ENCODE results near the gene INPP5J.

GRCh38 chr22:31077681-31078080 is 45.1 kb upstream of the INPP5J start:
- TF ChIP-seq POLR2A (IDR thresholded peaks at IDR 0.05; ENCODE audit: low read length) (no peak), GATA1 (IDR thresholded peaks at IDR 0.05; ENCODE audit: low read depth, low read length) (no peak)

All from erythroblast (primary cell).